K562 (cell line): Measurements from ENCODE around the gene GALNT9. TPM values are rescaled to one million over a fixed set of nuclear protein-coding genes. Genes with fewer than 3 reads are reported as not detected.

Experiments
- ATAC-seq: fragments of 200-7000 bp; cut with Tn5 transposase; 3 replicates; pipeline ENCODE4 v1.9.1; 2020; ENCODE audit warnings: moderate library complexity
- BruUV-seq: library from RNA; stranded (reverse); fragments of 400-500 nt; replicated peaks from 2 replicates; lab custom pipeline; 2021; lab: Mats Ljungman, UMichigan
- CTCF ChIA-PET: fragments of 300-600 bp; formaldehyde crosslinking; extraction: SDS; loops from one replicate; lab custom pipeline; 2021; ENCODE audit warnings: low intra/inter-chr PET ratio; lab: Yijun Ruan, JAX
- POLR2A ChIA-PET: fragments of 300-600, 350-650 bp; sonication (Branson Sonifier 250); formaldehyde crosslinking; extraction: SDS; loops from one replicate; lab custom pipeline; 2021; ENCODE audit warnings: antibody characterized with exemption, inconsistent platforms; lab: Yijun Ruan, JAX
- DNase-seq, 4 experiments: peaks; one replicate each; pipeline versions ENCODE4 v3.0.0 to v3.0.0-alpha.2; 2011 to 2018; ENCODE audit warnings: low spot score in 3 of 4, mixed read lengths in 3 of 4; ENCODE audit errors: extremely low read depth in 1 of 4
- FAIRE-seq: peaks from 2 replicates; lab custom pipeline; 2011; peaks lifted over from hg19 to GRCh38; lab: Jason Lieb, UNC
- H2AFZ ChIP-seq: 2 replicates; pipeline ENCODE4 v1.6.0; 2011; ENCODE audit warnings: low read depth, low read length, control low read depth, inconsistent platforms
- H3K27ac ChIP-seq: fragments of 200-600 bp; 3 replicates; pipeline ENCODE4 v1.8.0; 2011; ENCODE audit warnings: low read depth, mild to moderate bottlenecking, control low read depth, inconsistent platforms, low read length, moderate library complexity, mixed read lengths; ENCODE audit errors: extremely low read depth
- H3K27me3 ChIP-seq, 2 experiments: fragments of 300-600 bp in 1 of 2; 2 replicates in 1 of 2; 3 replicates in 1 of 2; pipeline versions ENCODE4 v1.6.0 to v1.8.0; 2011; ENCODE audit warnings: inconsistent platforms in 2 of 2, low read length in 2 of 2, mild to moderate bottlenecking in 1 of 2, mixed read lengths in 1 of 2, moderate library complexity in 1 of 2; ENCODE audit not compliant: control insufficient read depth in 2 of 2, insufficient read depth in 2 of 2
- H3K36me3 ChIP-seq: fragments of 300-600 bp; 3 replicates; pipeline ENCODE4 v1.8.0; 2011; ENCODE audit warnings: mild to moderate bottlenecking, low read length, inconsistent platforms; ENCODE audit not compliant: control insufficient read depth, insufficient read depth
- H3K4me1 ChIP-seq, 2 experiments: fragments of 200-600 bp in 1 of 2; replicated peaks in 1 of 2; 2 replicates in 1 of 2; 3 replicates in 1 of 2; pipeline versions ENCODE4 v1.5.1 to v1.8.0; 2011; ENCODE audit warnings: inconsistent platforms in 2 of 2, low read length in 2 of 2, mild to moderate bottlenecking in 1 of 2, mixed read lengths in 1 of 2, moderate library complexity in 1 of 2; ENCODE audit not compliant: control insufficient read depth in 2 of 2, insufficient read depth in 2 of 2
- H3K4me2 ChIP-seq: 2 replicates; pipeline ENCODE4 v1.6.1; 2011; ENCODE audit warnings: low read length, control low read depth, inconsistent platforms, mixed read lengths; ENCODE audit not compliant: insufficient read depth
- H3K4me3 ChIP-seq: fragments of 200-600 bp; sonication (generic), shearing (Covaris generic); 2 replicates; pipeline ENCODE4 v1.5.1; 2016; ENCODE audit warnings: control low read depth, inconsistent platforms
- H3K79me2 ChIP-seq: fragments of 200-600 bp; 3 replicates; pipeline ENCODE4 v1.8.0; 2011; ENCODE audit warnings: low read length, inconsistent platforms; ENCODE audit not compliant: control insufficient read depth, insufficient read depth
- H3K9ac ChIP-seq, 2 experiments: 2 replicates each; pipeline versions ENCODE4 v1.6.0 to v1.6.1; 2011; ENCODE audit warnings: low read depth in 2 of 2, low read length in 2 of 2, control low read depth in 1 of 2, inconsistent platforms in 1 of 2, mild to moderate bottlenecking in 1 of 2, mixed read lengths in 1 of 2; ENCODE audit not compliant: insufficient read depth in 1 of 2
- H3K9me1 ChIP-seq: one replicate; pipeline ENCODE4 v1.6.0; 2011; ENCODE audit warnings: inconsistent platforms, mild to moderate bottlenecking, low read length, moderate library complexity; ENCODE audit not compliant: control insufficient read depth, insufficient read depth
- H3K9me3 ChIP-seq: replicated peaks from 2 replicates; pipeline ENCODE4 v1.5.1; 2011; ENCODE audit warnings: low read depth, low read length, inconsistent platforms; ENCODE audit not compliant: control insufficient read depth, insufficient read depth
- H4K20me1 ChIP-seq: replicated peaks from 2 replicates; pipeline ENCODE4 v1.6.1; 2011; ENCODE audit warnings: low read length, inconsistent platforms, mixed read lengths; ENCODE audit not compliant: control insufficient read depth, insufficient read depth
- EZH2 ChIP-seq: IDR thresholded peaks from 2 replicates; pipeline ENCODE4 v1.6.1; 2012; ENCODE audit warnings: low read depth, mild to moderate bottlenecking, inconsistent platforms, low read length, borderline replicate concordance
- HMBOX1 ChIP-seq: sonication (generic); IDR thresholded peaks from 2 replicates; pipeline ENCODE4 v1.6.1; 2016
- MTA3 ChIP-seq: fragments of 450-650 bp; formaldehyde crosslinking; IDR thresholded peaks from 2 replicates; pipeline ENCODE4 v1.6.1; 2017; ENCODE audit warnings: mild to moderate bottlenecking, borderline replicate concordance
- NR1H2 ChIP-seq: sonication (generic); formaldehyde crosslinking; IDR thresholded peaks from 2 replicates; pipeline ENCODE4 v1.4.0; 2020; ENCODE audit warnings: mild to moderate bottlenecking, missing genetic modification reagents
- SRSF7 ChIP-seq: fragments of 200-400 bp; formaldehyde crosslinking; optimal IDR thresholded peaks from 2 replicates; pipeline ENCODE3; 2017; ENCODE audit warnings: mild to moderate bottlenecking, low read depth, low read length
- U2AF2 ChIP-seq: fragments of 200-400 bp; formaldehyde crosslinking; optimal IDR thresholded peaks from 2 replicates; pipeline ENCODE3; 2017; ENCODE audit warnings: low read depth, mild to moderate bottlenecking, low read length
- WGBS: fragments of 100-300 bp; shearing (Covaris generic); methylation state at CpG from one replicate; pipeline ENCODE4 v1.1.6; 2016; ENCODE audit warnings: low coverage, mixed read lengths; ENCODE audit not compliant: insufficient coverage; ENCODE audit errors: missing lambda C conversion rate; 5-methylcytosine and 5-hydroxymethylcytosine counted together
- in situ Hi-C: fragments of 300-500 bp; cut with MboI; formaldehyde crosslinking; loops from 4 replicates; pipeline ENCODE4 v1.15.0; 2018; ENCODE audit warnings: inconsistent platforms, mixed read lengths
- intact Hi-C: fragments of 100-400 bp; cut with micrococcal nuclease; formaldehyde crosslinking; loops from 2 replicates; pipeline ENCODE4 v1.14.2; 2022
- polyA plus RNA-seq, 8 experiments: library from polyadenylated mRNA; depleted of rRNA in 4 of 8; stranded (reverse) in 5 of 8; unstranded in 3 of 8; fragments of >200 nt; fragmentation: Nextera tagmentation in 2 of 8; fragmentation: Illumina TruSeq in 1 of 8; extraction: Ambion mirVana in 2 of 8; extraction: Trizol in 1 of 8; gene quantifications; 2 replicates each; pipeline versions ENCODE4 v1.2.1 to v1.2.3, GENCODE V29; 2011 to 2014; ENCODE audit warnings: inconsistent platforms in 1 of 8, missing spikeins in 1 of 8
- total RNA-seq, 7 experiments: library from RNA; depleted of rRNA in 6 of 7; stranded (reverse); fragments of >200 nt in 6 of 7; fragmentation: Illumina TruSeq in 2 of 7; extraction: Trizol in 2 of 7; gene quantifications; 2 replicates each; pipeline versions ENCODE4 v1.2.1 to v1.2.3, GENCODE V29; 2011 to 2021; ENCODE audit warnings: low replicate concordance in 1 of 7

Gene GALNT9
- total and polyA plus RNA-seq, 9 of the 15 experiments (the other 6 are each of a cell fraction or from before 2014, with no cell fraction given) = not detected

GRCh38 chr12:132219323-132219722 lies 110.1 kb downstream of the GALNT9 start:
- no peak for TF ChIP-seq NR1H2 (CRISPR knock-in tag)
- TF ChIP-seq MTA3 = no peak
- no peak for TF ChIP-seq U2AF2
- no peak for TF ChIP-seq EZH2
- TF ChIP-seq HMBOX1 = no peak
- no peak for TF ChIP-seq SRSF7
- TF ChIP-seq, all 486 proteins: peak for 0
- no peak for ATAC-seq
- Histone ChIP-seq H3K9ac (no peak overlapping the region), H3K27me3 (peaks cover 0 to 30% of the 10 kb centered on the region in 2 experiments; a peak in 2 of 5 replicates), H4K20me1 (0 out of 2 replicates have a peak, but pooled peaks cover 6% of the 10 kb centered on the region), H3K79me2 (no peaks in the 10 kb centered on the region), H3K4me1 (peaks cover 0 to 3% of the 10 kb centered on the region in 2 experiments; a peak in 1 of 5 replicates), H3K4me2 (no peak overlapping the region), H3K4me3 (no peak overlapping the region), H2AFZ (no peak overlapping the region), H3K36me3 (no peaks in the 10 kb centered on the region), H3K9me3 (no peaks in the 10 kb centered on the region), H3K9me1 (no peaks in the 10 kb centered on the region), H3K27ac (no peak overlapping the region)
- FAIRE-seq = no peak
- intact Hi-C loops (loop anchor here (10.0 kb wide), 1 partner anchor 65 kb away; no protein-coding TSS in a partner anchor), in situ Hi-C loops (no loop called here)
- BruUV-seq = no TSS peak
- CTCF ChIA-PET = no interaction called here
- no peak for DNase-seq
- WGBS = under 1% methylated on average over 12 of the region's 16 CpGs
- POLR2A ChIA-PET = interaction anchor here (0.6 kb wide), 1 partner anchor 1115 kb away, joined by 3 read pairs; no protein-coding TSS in a partner anchor
